ENCODE measurements around the gene P2RY10.

- TF ChIP-seq CTCF (IDR thresholded peaks at IDR 0.05; ENCODE audit: insufficient read depth, low read depth, low read length) (no peak), EZH2 (IDR thresholded peaks at IDR 0.05; ENCODE audit: insufficient read depth, low read length) (no peak)
Observed at GRCh38 chrX:78923198-78924015, 21.8 kb upstream of the P2RY10 start.

Measured in astrocyte (in vitro differentiated cells and primary cell).